Measurements from ENCODE around the gene ZNF638.

Gene ZNF638

DNA sequence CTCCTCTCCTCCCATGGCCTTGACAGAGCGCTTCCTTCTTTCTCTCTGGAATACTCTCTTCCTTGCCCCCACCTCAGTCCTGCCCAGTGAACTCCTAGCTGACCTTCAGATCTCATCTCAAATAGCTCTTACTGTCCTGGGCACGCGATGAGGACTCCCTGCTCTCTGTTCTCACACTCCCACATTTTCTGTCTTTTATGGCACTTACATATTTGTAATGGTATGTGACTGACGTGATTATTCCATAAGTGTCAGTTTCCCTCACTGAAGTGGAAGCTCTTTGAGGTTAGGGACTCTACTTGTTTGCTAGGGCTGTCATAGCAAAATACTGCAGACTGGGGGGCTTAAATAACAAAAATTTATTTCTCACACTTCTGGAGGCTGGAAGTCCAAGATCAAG lies 120.1 kb downstream of the ZNF638 start:
- no peak for TF ChIP-seq ZNF274 (IDR thresholded peaks at IDR 0.05; ENCODE audit: low read depth, low read length)

DNA sequence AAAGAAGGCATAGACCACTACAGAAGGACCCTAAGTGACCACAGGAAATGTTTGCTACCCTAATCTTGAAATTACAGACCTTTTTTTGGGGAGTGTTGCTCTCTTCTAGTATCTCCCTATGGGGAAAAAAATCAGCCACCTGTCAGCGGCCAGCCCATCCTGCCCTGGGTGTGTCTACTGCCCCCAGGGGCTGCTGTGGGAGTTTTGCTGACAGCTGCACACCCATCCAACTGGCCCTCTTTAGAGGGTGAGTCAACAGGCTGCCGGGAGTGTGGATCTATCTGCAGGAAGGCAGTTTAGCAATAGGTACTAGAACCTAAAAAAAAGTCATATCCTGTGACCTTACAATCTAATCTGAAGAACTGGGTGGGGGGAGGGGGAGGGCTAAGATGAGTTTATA lies 121.0 kb downstream of the ZNF638 start:
- no peak for TF ChIP-seq ZNF274 (IDR thresholded peaks at IDR 0.05; ENCODE audit: low read depth, low read length)
- no peak overlapping the region for H3K4me3 ChIP-seq (ENCODE audit: low read length)

More for the DNA sequence above, 120.1 kb downstream of the ZNF638 start:
- H3K4me3 ChIP-seq (ENCODE audit: low read length), result no peak overlapping the region

DNA sequence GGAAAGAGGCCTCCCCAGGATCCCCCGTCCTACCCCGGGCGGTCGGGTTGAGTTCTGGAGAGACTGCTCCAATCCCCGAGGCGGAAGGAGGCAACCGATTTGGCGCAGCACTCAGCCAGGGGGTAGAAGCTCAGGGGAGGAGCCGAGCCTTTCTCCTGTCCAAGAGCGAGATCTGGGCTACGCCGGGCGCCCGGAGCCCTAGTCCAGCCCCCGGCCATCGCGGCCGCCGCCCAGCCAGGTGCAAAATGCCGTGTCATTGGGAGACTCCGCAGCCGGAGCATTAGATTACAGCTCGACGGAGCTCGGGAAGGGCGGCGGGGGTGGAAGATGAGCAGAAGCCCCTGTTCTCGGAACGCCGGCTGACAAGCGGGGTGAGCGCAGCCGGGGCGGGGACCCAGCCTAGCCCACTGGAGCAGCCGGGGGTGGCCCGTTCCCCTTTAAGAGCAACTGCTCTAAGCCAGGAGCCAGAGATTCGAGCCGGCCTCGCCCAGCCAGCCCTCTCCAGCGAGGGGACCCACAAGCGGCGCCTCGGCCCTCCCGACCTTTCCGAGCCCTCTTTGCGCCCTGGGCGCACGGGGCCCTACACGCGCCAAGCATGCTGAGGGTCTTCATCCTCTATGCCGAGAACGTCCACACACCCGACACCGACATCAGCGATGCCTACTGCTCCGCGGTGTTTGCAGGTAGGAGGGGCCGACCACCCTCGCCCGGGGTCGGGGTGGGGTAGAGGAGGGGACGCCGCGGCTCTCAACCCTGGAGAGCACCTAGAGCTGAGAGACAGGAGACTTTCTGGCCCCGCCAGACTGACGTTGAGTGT lies 122.0 kb downstream of the ZNF638 start, which contains the start of gene DYSF:
DYSF (plus strand) TSS at position 158 of the 817 bp plus-strand sequence.
- no peak for TF ChIP-seq ZNF274 (IDR thresholded peaks at IDR 0.05; ENCODE audit: low read depth, low read length)
- H3K4me3 ChIP-seq (ENCODE audit: low read length), result no peak within 1 kb of the TSS

DNA sequence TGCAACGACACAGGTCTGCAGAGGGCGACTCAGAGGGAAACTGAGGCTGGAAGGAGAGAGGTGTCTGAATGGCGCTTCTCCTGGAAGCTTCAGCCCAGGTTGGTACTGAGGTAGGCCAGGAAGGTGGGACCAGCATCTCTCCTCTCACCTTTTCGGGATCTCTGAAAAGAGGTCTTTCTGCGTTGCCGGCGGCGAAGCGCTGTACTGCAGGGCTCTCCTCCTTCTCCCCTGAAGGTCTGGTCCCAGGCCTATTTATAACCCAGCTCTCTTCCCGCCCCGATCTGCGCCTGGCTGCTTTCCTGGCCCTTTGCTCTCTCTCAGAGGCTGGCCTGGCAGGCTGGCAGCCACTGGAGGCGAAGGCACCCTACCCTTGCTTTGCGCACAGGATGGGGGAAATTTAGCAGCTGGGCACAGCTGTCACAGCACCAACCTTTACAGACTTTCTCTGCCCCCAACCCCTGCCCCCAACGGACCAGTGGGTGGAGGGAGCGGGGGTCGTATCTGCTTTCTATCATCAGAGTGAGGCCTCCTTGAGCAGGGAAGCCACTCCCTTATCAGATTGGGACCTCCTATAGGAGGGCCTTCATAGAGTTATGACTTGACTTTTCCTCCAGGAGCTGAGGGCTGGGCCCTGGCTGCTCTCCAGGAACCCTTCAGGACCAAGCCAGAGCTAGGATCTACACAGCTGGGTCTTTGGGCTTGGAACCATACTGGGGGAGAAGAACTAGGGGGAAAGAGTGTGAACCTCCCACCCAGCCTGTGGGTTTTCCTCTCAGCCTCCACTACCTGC lies 122.8 kb downstream of the ZNF638 start:
- H3K4me3 ChIP-seq (ENCODE audit: low read length), result no peak overlapping the region
- no peak for TF ChIP-seq ZNF274 (IDR thresholded peaks at IDR 0.05; ENCODE audit: low read depth, low read length)

DNA sequence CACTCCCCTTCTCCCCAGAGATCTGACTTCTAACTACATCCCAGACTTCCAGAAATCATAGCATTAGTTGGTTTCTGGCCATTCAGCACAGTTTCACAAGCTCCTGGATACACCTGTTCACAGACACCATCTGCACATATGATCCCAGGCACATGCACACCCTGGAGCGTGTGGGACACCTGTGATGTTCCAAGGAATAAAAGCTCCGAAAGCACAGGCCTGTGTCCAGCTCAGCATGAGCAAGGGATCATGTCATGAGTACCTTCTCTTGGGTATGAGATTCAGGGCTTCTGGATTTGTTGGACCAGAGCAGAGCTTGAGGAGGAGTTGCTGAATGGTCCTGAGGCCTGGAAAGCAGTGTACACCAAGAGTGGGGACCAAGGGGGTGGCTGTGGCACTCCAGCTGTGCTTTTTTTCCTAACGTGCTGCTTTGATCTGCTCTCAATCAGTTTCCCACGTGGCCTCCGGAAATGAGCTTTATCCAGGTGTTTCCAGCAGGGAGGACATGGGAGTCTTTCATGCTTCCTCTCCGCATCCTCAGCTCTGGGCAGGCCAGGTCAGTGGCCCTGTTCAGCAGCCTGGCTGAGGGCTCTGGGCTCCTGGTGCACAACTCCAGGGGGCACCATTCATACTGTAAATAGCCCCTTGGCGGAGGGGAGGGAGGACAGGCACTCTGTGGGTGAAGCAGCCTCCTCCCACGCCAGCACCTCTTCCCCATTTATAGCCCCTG lies 123.6 kb downstream of the ZNF638 start:
- TF ChIP-seq ZNF274 (IDR thresholded peaks at IDR 0.05; ENCODE audit: low read depth, low read length), result no peak
- H3K4me3 ChIP-seq (ENCODE audit: low read length), result no peak overlapping the region

DNA sequence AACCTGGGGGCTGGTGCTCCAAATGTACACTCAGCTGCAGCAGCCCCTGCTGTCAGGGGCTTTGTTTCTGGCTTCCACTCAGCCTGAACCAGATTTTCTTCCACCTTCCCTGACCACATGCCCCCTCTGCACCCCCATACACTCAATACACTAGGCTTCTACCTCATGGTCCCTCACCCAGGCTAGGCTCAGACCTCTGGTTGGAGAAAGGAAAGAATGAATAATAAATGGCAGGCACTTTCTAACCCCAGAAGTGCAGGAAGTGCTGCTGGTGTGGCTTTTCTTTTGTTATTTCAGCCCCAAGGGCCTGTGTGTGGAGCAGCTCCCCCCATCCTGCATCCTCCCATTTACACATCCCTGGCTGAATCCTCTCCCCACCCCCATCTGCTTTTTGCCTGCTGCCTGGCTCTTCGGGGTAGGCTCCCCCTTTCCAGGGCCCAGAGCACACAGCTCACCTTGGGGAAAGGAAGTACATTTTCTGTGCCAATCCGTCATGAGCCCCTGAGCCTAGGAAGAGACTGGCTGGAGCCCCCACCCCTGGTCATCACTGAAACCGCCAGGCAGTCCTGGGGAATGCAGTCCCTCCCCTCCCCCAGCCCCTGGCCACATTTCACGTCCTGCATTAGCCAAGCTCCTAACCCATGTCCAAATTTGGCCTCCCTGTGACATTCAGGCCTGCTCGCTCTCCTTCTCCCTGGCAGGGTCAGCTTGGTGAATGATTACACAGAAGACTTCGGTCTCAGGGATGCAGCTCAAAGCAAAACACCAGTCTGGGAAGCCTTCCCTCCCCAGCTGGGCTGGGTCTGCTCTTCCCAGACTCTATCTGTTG lies 124.4 kb downstream of the ZNF638 start:
- TF ChIP-seq ZNF274 (IDR thresholded peaks at IDR 0.05; ENCODE audit: low read depth, low read length), result no peak
- H3K4me3 ChIP-seq (ENCODE audit: low read length), result no peak overlapping the region

DNA sequence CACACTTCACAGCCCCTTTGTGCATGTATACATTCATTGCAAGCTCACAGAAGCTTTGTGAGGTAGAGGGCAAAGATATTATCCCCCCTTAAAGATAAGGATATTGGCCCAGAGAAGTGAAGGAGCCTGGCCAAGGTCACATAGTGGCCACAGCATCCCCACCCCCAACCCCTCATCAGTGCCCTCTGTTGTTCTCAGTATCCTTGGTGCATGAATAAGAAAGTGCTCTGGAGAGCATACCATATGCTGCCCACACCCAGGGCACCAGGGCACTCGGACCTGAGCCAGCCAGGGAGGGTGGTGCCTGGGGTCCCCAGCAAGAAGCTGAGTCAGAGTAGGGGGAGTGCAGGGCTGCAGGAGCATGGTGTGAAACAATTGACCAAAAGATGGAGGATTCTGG lies 125.0 kb downstream of the ZNF638 start:
- TF ChIP-seq ZNF274 (IDR thresholded peaks at IDR 0.05; ENCODE audit: low read depth, low read length), result no peak
- H3K4me3 ChIP-seq (ENCODE audit: low read length), result no peak overlapping the region

DNA sequence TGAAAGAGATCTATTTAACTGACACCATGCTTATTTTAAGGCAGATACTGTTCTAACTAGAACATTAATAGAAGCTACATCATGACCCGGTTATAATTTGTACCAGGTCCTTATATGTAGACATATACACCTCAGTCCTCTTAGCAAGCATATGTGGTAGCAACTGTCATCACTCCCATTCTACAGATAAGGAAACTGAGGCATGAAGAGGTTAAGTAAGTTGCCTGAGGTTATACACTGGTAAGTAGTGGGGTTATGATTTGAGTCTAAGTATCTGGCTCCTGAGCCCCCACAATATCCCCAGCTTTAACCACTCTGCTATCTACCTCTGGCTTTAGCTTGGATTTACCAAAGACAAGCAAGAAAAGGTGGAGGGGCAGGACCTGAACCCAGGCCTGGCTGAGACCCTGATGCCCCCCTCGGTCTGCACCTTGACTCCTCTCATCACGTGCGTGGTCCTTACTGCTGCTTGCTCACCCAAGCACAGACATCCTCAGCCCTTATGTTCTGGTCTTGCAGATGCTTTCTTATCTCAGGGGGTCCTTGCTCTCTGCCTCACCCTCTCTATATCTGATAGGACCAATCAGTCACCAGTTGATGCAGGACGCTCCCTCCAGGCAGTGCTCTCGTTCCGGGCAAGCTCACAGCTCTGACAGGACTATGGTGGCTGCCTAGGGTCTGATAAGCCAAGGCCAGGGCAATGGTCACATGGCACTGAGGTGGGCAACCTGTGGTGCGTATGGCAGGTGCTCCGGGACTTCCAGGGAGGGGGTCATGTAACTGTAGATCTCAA lies 125.7 kb downstream of the ZNF638 start:
- TF ChIP-seq ZNF274 (IDR thresholded peaks at IDR 0.05; ENCODE audit: low read depth, low read length), result no peak
- H3K4me3 ChIP-seq (ENCODE audit: low read length), result no peak overlapping the region

DNA sequence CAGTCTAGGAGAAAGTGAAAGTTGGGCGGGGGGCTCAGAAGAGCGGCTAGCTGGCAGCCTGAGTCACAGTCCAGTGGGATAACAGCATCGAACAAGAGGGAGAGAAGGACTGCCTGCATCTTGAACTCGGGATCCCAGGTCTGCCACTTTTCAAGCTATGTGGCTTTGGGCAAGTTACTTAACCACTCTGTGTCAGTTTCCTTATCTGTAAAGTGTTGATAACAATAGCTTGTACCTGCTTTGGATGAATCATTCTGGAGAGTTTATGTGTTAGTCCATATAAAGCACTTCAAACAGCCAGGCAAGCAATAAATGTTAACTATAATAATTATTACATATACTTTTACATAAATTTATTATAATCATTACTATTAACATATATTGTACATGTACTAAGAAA lies 126.3 kb downstream of the ZNF638 start:
- TF ChIP-seq ZNF274 (IDR thresholded peaks at IDR 0.05; ENCODE audit: low read depth, low read length), result no peak

DNA sequence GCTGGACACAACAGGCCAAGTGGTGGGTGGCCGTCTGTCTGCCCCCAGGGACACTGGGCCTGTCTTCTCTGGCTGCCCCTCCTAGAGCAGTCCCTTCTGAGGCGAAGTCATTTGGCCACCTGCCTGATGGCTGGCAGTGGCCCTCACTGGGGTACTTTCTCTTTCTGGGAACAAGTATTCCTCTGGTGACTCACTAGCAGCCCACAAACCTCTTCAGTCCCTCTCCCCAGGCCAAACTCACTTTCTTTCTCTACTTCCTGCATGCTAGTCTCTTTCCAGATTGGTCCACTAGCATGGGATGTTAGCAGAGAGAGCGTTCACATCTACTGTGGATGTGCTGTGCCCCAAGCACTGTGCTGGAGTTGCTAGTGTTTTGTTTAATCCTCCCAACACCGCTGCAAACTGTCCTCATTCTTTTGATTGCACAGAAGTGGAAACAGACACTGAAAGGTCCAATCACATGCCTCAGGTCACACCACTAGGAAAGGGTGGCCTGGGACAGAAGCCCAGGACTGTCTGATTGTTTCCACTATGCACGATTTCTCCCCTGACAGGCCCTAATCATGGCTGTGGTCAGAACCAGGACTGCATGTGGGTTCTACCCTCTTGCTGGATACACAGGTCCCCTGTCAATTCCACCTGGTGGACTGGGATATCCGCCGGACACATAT lies 127.0 kb downstream of the ZNF638 start:
- H3K4me3 ChIP-seq (ENCODE audit: low read length), result no peak overlapping the region
- no peak for TF ChIP-seq ZNF274 (IDR thresholded peaks at IDR 0.05; ENCODE audit: low read depth, low read length)

More for the DNA sequence above, 126.3 kb downstream of the ZNF638 start:
- H3K4me3 ChIP-seq (ENCODE audit: low read length), result no peak overlapping the region

DNA sequence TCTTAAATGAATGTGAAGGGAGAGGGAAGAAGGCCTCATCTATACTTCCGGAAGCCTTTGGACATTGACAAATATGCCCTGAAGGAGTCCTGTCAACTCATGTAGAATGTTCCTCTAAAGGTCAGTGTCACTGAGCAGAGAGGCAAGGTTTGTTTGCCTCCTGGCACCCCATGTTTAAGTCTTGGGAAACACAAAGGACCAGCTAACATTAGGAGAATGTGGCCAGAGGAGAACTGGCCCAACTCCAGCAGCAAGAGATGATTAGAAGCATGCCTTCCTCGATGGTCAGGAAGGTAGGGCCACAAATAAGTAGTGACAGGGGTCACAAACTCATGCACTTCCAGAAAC lies 127.5 kb downstream of the ZNF638 start:
- no peak overlapping the region for H3K4me3 ChIP-seq (ENCODE audit: low read length)
- no peak for TF ChIP-seq ZNF274 (IDR thresholded peaks at IDR 0.05; ENCODE audit: low read depth, low read length)

DNA sequence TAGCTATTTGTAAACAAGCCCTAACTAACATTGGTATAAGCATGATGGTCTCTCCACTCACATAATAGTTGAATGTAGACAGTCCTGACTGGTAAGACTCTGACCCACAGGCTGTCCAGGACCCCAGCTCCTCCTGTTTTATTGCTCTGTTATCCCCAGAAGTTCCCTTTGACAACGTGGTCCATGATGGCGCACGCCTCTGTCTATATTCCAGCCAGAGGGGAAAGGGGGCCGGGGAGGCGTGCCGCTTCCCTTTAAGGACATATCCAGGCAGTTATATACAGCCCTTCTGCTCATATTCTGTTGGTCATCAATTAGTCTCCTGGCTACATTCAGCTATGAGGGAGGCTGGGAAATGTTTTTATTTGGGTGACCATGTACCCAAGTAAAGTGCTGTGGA lies 128.5 kb downstream of the ZNF638 start:
- no peak for TF ChIP-seq ZNF274 (IDR thresholded peaks at IDR 0.05; ENCODE audit: low read depth, low read length)
- no peak overlapping the region for H3K4me3 ChIP-seq (ENCODE audit: low read length)

Measured in GM08714 (cell line).